Keratinocyte (primary cell): Measurements from ENCODE around the gene CPVL. TPM values are rescaled to one million over a fixed set of nuclear protein-coding genes. Genes with fewer than 3 reads are reported as not detected.

Source experiments
- DNase-seq: peaks from one replicate; pipeline ENCODE4 v3.0.0-alpha.2; 2011; ENCODE audit warnings: low read depth, missing footprints, low spot score
- FAIRE-seq: peaks from 2 replicates; lab custom pipeline; 2011; peaks lifted over from hg19 to GRCh38; lab: Jason Lieb, UNC
- H2AFZ ChIP-seq: 2 replicates; pipeline ENCODE4 v1.6.0; 2012; ENCODE audit warnings: low read length, control low read depth, inconsistent platforms; ENCODE audit not compliant: control insufficient read depth
- H3K27ac ChIP-seq: 2 replicates; pipeline ENCODE4 v1.5.1; 2011; ENCODE audit warnings: low read length; ENCODE audit not compliant: control insufficient read depth, insufficient read depth
- H3K27me3 ChIP-seq: 3 replicates; pipeline ENCODE4 v1.6.0; 2011; ENCODE audit warnings: low read length; ENCODE audit not compliant: control insufficient read depth, insufficient read depth; ENCODE audit errors: extremely low read depth
- H3K36me3 ChIP-seq, 2 experiments: 2 replicates in 1 of 2; 3 replicates in 1 of 2; pipeline ENCODE4 v1.5.1; 2011; ENCODE audit warnings: low read length in 2 of 2, mild to moderate bottlenecking in 1 of 2; ENCODE audit not compliant: control insufficient read depth in 2 of 2, insufficient read depth in 2 of 2; ENCODE audit errors: extremely low read depth in 1 of 2
- H3K4me1 ChIP-seq: 3 replicates; pipeline ENCODE4 v1.5.1; 2011; ENCODE audit warnings: low read length; ENCODE audit not compliant: control insufficient read depth, insufficient read depth; ENCODE audit errors: extremely low read depth
- H3K4me2 ChIP-seq: 3 replicates; pipeline ENCODE4 v1.6.0; 2011; ENCODE audit warnings: low read depth, low read length; ENCODE audit not compliant: control insufficient read depth, insufficient read depth; ENCODE audit errors: extremely low read depth
- H3K4me3 ChIP-seq, 3 experiments: fragments of 200-600 bp in 1 of 3; sonication (generic) in 1 of 3; 2 replicates in 2 of 3; 3 replicates in 1 of 3; pipeline ENCODE4 v1.5.1; 2011 to 2016; ENCODE audit warnings: low read length in 3 of 3, mild to moderate bottlenecking in 3 of 3, control low read depth in 2 of 3, inconsistent platforms in 1 of 3, low read depth in 1 of 3, mixed read lengths in 1 of 3, mixed run types in 1 of 3, moderate library complexity in 1 of 3; ENCODE audit not compliant: control insufficient read depth in 2 of 3, insufficient read depth in 2 of 3; ENCODE audit errors: extremely low read depth in 1 of 3
- H3K79me2 ChIP-seq: 2 replicates; pipeline ENCODE4 v1.6.0; 2012; ENCODE audit warnings: low read length; ENCODE audit not compliant: control insufficient read depth, insufficient read depth
- H3K9ac ChIP-seq: 3 replicates; pipeline ENCODE4 v1.6.0; 2011; ENCODE audit warnings: low read length; ENCODE audit not compliant: control insufficient read depth, insufficient read depth; ENCODE audit errors: extremely low read depth
- H3K9me1 ChIP-seq: 3 replicates; pipeline ENCODE4 v1.6.0; 2011; ENCODE audit warnings: low read length; ENCODE audit not compliant: control insufficient read depth, insufficient read depth; ENCODE audit errors: extremely low read depth
- H3K9me3 ChIP-seq: 2 replicates; pipeline ENCODE4 v1.5.1; 2012; ENCODE audit warnings: low read depth, low read length; ENCODE audit not compliant: control insufficient read depth
- H4K20me1 ChIP-seq: 3 replicates; pipeline ENCODE4 v1.6.0; 2011; ENCODE audit warnings: low read length; ENCODE audit not compliant: control insufficient read depth, insufficient read depth; ENCODE audit errors: extremely low read depth
- EZH2 ChIP-seq: IDR thresholded peaks from one replicate; pipeline ENCODE4 v1.6.1; 2012; ENCODE audit warnings: inconsistent platforms, mild to moderate bottlenecking, low read length, moderate library complexity
- dilution Hi-C: fragments of 300-500 bp; cut with MboI; formaldehyde crosslinking; loops from one replicate; pipeline ENCODE4 v1.7.0; 2020; ENCODE audit warnings: low sequenced_read_pairs; ENCODE audit not compliant: extremely low pct_ligation_motif_present
- polyA plus RNA-seq, 5 experiments: library from polyadenylated mRNA; depleted of rRNA in 3 of 5; stranded (reverse) in 3 of 5; stranded (forward) in 1 of 5; unstranded in 1 of 5; fragments of >200 nt; gene quantifications; 1 replicate in 1 of 5; 2 replicates in 3 of 5; 3 replicates in 1 of 5; pipeline versions ENCODE4 v1.2.1 to v1.2.3, GENCODE V29; 2011 to 2012; ENCODE audit warnings: missing spikeins in 2 of 5, low read depth in 1 of 5, low replicate concordance in 1 of 5
- TF ChIP-seq, protein P1 (sequence below), 3 experiments: IDR thresholded peaks in 1 of 3; conservative IDR thresholded peaks in 1 of 3; optimal IDR thresholded peaks in 1 of 3; 2 replicates in 2 of 3; 3 replicates in 1 of 3; pipeline versions ENCODE3 to v1.5.1; 2011; ENCODE audit warnings: low read length in 3 of 3, mild to moderate bottlenecking in 3 of 3, moderate library complexity in 2 of 3, control low read depth in 1 of 3, inconsistent platforms in 1 of 3; ENCODE audit not compliant: insufficient read depth in 2 of 3; ENCODE audit errors: extremely low read depth in 1 of 3

The CPVL gene
- polyA plus RNA-seq, 1 donor (not counting 4 experiments of a cell fraction or from before 2014, with no cell fraction given) = 9.8 TPM

DNA sequence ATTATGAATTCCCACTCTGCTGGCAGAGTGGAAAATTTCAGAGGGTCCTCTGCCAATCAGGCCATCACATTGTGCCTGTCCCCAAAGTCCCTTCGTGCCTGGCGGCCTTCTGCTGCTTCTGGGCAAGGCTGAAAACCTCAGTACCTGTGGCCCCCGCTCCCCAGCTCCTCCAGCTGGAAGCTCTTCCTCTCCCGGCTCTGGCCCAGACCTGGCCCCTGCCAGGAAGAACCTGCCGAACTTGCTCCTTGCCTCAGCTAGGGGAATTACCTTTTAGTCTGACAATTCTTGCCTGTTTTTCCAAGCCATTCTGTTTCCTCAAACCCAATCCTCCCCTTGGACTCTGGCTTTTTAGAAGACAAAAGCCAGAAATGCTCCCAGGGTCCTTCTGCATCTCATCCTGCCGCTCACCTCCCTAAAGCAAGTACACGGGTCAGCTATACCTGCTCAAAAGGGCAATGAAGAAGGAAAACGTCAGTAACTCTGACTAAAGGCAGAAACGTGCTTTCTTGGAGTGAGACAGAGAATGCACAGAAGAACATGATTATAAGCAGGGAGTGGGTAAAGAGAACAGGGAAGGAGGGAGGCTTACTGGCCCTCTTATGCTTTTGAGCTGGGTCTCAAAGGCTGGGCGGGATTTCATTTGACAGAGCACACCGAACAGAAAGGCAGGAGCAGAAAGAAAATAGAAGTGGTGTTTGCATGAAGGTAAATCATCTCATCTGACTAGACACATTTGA, 160.1 kb downstream of the CPVL start:
- no peak overlapping the region for H3K4me3 ChIP-seq
- no peak overlapping the region for H3K27ac ChIP-seq
- no peaks in the 10 kb centered on the region for H3K27me3 ChIP-seq
- H3K4me2 ChIP-seq = peak overlapping the region; percentile 60
- DNase-seq (no peak), FAIRE-seq (peak; percentile 53)
- no peak overlapping the region for H3K9ac ChIP-seq
- no peaks in the 10 kb centered on the region for H3K36me3 ChIP-seq
- no peaks in the 10 kb centered on the region for H3K9me1 ChIP-seq
- H2AFZ ChIP-seq = peak overlapping the region; percentile 64
- H4K20me1 ChIP-seq = no peaks in the 10 kb centered on the region
- dilution Hi-C loops = no loop called here
- no peaks in the 10 kb centered on the region for H3K79me2 ChIP-seq
- no peaks in the 10 kb centered on the region for H3K9me3 ChIP-seq
- peaks cover 45% of the 10 kb centered on the region for H3K4me1 ChIP-seq
- TF ChIP-seq, protein P1, sequence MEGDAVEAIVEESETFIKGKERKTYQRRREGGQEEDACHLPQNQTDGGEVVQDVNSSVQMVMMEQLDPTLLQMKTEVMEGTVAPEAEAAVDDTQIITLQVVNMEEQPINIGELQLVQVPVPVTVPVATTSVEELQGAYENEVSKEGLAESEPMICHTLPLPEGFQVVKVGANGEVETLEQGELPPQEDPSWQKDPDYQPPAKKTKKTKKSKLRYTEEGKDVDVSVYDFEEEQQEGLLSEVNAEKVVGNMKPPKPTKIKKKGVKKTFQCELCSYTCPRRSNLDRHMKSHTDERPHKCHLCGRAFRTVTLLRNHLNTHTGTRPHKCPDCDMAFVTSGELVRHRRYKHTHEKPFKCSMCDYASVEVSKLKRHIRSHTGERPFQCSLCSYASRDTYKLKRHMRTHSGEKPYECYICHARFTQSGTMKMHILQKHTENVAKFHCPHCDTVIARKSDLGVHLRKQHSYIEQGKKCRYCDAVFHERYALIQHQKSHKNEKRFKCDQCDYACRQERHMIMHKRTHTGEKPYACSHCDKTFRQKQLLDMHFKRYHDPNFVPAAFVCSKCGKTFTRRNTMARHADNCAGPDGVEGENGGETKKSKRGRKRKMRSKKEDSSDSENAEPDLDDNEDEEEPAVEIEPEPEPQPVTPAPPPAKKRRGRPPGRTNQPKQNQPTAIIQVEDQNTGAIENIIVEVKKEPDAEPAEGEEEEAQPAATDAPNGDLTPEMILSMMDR (optimal IDR thresholded peaks at IDR 0.05 in 1 of 3, IDR thresholded peaks at IDR 0.05 in 1 of 3, conservative IDR thresholded peaks at IDR 0.05 in 1 of 3; ENCODE audit: extremely low read depth in 1 of 3, insufficient read depth in 2 of 3, low read length in 3 of 3) = no peak
- no peak for TF ChIP-seq EZH2

DNA sequence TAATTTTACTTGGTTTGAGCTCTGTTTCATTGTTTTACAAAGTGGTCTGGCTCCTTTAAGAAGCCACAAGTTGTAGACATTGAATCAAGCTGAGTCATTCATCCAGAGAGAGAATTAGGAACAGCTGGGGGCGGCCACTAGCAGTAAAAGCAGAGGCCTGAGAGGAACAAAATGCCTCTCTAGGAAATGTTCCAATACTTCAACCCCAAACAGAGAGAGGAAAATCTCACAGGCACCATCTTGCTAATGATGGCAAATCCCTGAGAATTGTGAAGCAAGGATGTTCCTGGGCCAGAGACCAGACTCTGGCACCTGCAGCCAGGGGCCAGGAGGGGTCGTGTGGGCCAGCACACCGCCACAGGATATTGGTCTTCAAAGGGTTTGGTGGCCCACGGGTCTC, 161.7 kb downstream of the CPVL start:
- H3K9me3 ChIP-seq = no peaks in the 10 kb centered on the region
- H3K27me3 ChIP-seq = no peaks in the 10 kb centered on the region
- no peak overlapping the region for H3K9ac ChIP-seq
- peaks cover 36% of the 10 kb centered on the region for H3K4me1 ChIP-seq
- TF ChIP-seq, protein P1 (optimal IDR thresholded peaks at IDR 0.05 in 1 of 3, IDR thresholded peaks at IDR 0.05 in 1 of 3, conservative IDR thresholded peaks at IDR 0.05 in 1 of 3; ENCODE audit: extremely low read depth in 1 of 3, insufficient read depth in 2 of 3, low read length in 3 of 3) = no peak
- TF ChIP-seq EZH2 = no peak
- no peaks in the 10 kb centered on the region for H3K36me3 ChIP-seq
- peak overlapping the region; percentile 44 for H3K4me2 ChIP-seq
- H3K9me1 ChIP-seq = no peaks in the 10 kb centered on the region
- no peak overlapping the region for H3K4me3 ChIP-seq
- no peaks in the 10 kb centered on the region for H4K20me1 ChIP-seq
- FAIRE-seq (peak; percentile 69), DNase-seq (no peak)
- H2AFZ ChIP-seq = no peak overlapping the region
- H3K27ac ChIP-seq = no peak overlapping the region
- dilution Hi-C loops = no loop called here
- H3K79me2 ChIP-seq = no peaks in the 10 kb centered on the region
